ENCODE measurements around the gene TRIM71.
A peak's percentile ranks its signal among the peaks of the same experiment; 100 is the strongest.
"Not testable (repeated sequence)": the region's sequence is repeated elsewhere in the genome, so short reads cannot be mapped to it uniquely, and the experiment has no call there.

The TRIM71 gene

GRCh38 chr3:32843510-32844321, 25.9 kb downstream of the TRIM71 start:
- H3K4me3 ChIP-seq (ENCODE audit: low read length): no peak overlapping the region
- DNase-seq (ENCODE audit: low read depth): peak; percentile 79
- TF ChIP-seq, protein P1, sequence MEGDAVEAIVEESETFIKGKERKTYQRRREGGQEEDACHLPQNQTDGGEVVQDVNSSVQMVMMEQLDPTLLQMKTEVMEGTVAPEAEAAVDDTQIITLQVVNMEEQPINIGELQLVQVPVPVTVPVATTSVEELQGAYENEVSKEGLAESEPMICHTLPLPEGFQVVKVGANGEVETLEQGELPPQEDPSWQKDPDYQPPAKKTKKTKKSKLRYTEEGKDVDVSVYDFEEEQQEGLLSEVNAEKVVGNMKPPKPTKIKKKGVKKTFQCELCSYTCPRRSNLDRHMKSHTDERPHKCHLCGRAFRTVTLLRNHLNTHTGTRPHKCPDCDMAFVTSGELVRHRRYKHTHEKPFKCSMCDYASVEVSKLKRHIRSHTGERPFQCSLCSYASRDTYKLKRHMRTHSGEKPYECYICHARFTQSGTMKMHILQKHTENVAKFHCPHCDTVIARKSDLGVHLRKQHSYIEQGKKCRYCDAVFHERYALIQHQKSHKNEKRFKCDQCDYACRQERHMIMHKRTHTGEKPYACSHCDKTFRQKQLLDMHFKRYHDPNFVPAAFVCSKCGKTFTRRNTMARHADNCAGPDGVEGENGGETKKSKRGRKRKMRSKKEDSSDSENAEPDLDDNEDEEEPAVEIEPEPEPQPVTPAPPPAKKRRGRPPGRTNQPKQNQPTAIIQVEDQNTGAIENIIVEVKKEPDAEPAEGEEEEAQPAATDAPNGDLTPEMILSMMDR (conservative IDR thresholded peaks at IDR 0.05; ENCODE audit: low read depth, low read length): no peak

GRCh38 chr3:32844322-32844654, 26.5 kb downstream of the TRIM71 start:
- TF ChIP-seq, protein P1 (conservative IDR thresholded peaks at IDR 0.05; ENCODE audit: low read depth, low read length): no peak
- no peak overlapping the region for H3K4me3 ChIP-seq (ENCODE audit: low read length)
- no peak for DNase-seq (ENCODE audit: low read depth)

DNA sequence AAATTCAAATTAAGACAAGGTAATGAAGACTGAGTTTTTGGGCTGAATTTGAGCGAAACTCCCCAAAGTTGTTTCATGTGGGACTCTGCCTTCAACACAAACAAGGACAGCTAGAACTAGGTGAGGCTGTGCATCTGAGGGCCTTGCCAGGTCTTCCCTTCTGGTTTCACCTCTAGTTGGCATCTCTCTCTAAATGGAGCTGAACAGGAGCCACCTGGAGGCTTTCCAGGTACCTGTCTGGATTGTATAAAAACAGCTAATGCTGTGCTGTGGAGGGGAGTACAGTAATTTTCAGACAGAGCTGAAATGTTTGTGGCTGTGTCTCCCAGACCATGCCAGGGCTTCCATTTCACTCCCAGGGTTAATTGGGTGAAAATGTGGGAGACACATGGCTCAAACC, 27.1 kb downstream of the TRIM71 start:
- no peak for DNase-seq (ENCODE audit: low read depth)
- TF ChIP-seq, protein P1 (conservative IDR thresholded peaks at IDR 0.05; ENCODE audit: low read depth, low read length): no peak
- no peak overlapping the region for H3K4me3 ChIP-seq (ENCODE audit: low read length)

DNA sequence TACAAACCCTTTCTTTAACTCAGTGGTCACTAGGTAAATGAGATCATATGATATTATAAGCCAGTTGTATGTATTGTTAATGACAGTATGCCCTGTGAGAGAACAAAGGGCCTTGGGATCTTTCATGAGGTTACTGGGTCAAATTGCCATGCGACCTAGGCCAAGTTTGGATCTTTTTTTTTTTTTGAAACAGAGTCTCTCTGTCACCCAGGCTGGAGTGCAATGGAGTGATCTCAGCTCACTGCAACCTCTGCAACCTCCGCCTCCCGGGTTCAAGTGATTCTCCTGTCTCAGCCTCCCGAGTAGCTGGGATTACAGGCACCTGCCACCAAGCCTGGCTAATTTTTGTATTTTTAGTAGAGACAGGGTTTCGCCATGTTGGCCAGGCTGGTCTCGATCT, 27.7 kb downstream of the TRIM71 start:
- not testable (repeated sequence) for H3K4me3 ChIP-seq (ENCODE audit: low read length); DNase-seq (ENCODE audit: low read depth)

GRCh38 chr3:32847045-32847444, 29.2 kb downstream of the TRIM71 start:
- DNase-seq (ENCODE audit: low read depth); H3K4me3 ChIP-seq (ENCODE audit: low read length): not testable (repeated sequence)

DNA sequence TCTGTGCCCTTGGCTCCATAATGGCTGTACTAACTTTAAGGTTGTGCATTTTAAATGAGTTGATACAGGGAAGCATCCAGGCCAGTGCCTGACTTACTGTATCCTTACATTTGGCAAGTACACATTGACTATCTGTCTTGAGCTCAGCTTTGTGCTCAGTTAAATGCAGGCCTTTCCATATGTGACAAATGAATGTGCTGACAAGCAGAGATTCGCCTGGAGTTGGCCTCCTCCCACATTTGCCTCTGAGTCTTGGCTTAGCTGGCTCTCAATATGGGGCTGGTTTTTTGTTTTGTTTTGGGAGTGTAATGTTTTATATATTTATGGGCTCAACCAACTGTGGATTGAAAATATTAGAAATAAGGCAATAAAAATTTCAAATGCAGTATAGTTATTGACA, 29.7 kb downstream of the TRIM71 start:
- DNase-seq (ENCODE audit: low read depth): no peak
- no peak overlapping the region for H3K4me3 ChIP-seq (ENCODE audit: low read length)
- TF ChIP-seq, protein P1 (conservative IDR thresholded peaks at IDR 0.05; ENCODE audit: low read depth, low read length): no peak

DNA sequence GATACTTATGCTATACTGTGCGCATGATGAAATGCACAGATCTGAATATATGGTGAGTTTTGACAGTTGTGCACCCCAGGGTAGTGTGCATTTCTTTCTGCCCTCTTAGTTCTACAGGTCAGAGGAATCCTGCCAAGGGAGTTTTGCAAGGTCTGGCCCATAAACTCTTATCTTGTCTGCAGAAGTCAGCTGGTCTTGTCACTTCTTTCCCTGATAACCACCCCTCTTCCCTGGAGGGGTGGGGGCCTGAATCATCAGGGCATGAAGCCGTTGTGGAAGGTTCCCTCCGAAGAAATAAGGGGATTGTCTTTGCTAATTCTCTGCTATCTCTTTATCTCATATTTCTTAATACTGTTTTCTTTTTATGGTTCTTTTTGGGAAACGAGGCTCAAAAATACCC, 30.4 kb downstream of the TRIM71 start:
- H3K4me3 ChIP-seq (ENCODE audit: low read length): no peak overlapping the region
- TF ChIP-seq, protein P1 (conservative IDR thresholded peaks at IDR 0.05; ENCODE audit: low read depth, low read length): no peak
- DNase-seq (ENCODE audit: low read depth): no peak

- no peak overlapping the region for H3K4me3 ChIP-seq (ENCODE audit: low read length)
- TF ChIP-seq, protein P1 (conservative IDR thresholded peaks at IDR 0.05; ENCODE audit: low read depth, low read length): no peak
- DNase-seq (ENCODE audit: low read depth): no peak
These were observed 31.2 kb downstream of the TRIM71 start for GRCh38 chr3:32849046-32849445.
